ENCODE data around the gene SPAG4. TPM values are rescaled to one million over a fixed set of nuclear protein-coding genes. Genes with fewer than 3 reads are reported as not detected.
A peak's percentile ranks its signal among the peaks of the same experiment; 100 is the strongest.

SPAG4 gene
- total RNA-seq, 1 donor: 4.0 TPM

- no peak overlapping the region for H2AFZ ChIP-seq (ENCODE audit: low read length)
- H3K36me3 ChIP-seq (ENCODE audit: insufficient read depth, low read length): peaks cover under 1% of the 10 kb centered on the region
- no peaks in the 10 kb centered on the region for H3K9me3 ChIP-seq (ENCODE audit: low read depth, low read length)
- peaks cover 28% of the 10 kb centered on the region for H3K4me1 ChIP-seq (ENCODE audit: insufficient read depth, low read length)
- DNase-seq (ENCODE audit: insufficient read length, low spot score, missing footprints): no peak
- H4K20me1 ChIP-seq (ENCODE audit: insufficient read depth, low read length): peaks cover 81% of the 10 kb centered on the region
- peak overlapping the region; percentile 1 for H3K27ac ChIP-seq (ENCODE audit: low read depth, low read length)
- H3K4me3 ChIP-seq (ENCODE audit: insufficient read depth, low read length): no peak overlapping the region
- H3K4me2 ChIP-seq (ENCODE audit: insufficient read depth, low read length): peak overlapping the region; percentile 100
- peaks cover 96% of the 10 kb centered on the region for H3K79me2 ChIP-seq (ENCODE audit: insufficient read depth, low read length)
- no peaks in the 10 kb centered on the region for H3K27me3 ChIP-seq (ENCODE audit: insufficient read depth, low read length)
- no peak for TF ChIP-seq CTCF (IDR thresholded peaks at IDR 0.05; ENCODE audit: extremely low read depth, low read depth, low read length)
Observed at GRCh38 chr20:35660122-35660937, 44.7 kb downstream of the SPAG4 start.

DNA sequence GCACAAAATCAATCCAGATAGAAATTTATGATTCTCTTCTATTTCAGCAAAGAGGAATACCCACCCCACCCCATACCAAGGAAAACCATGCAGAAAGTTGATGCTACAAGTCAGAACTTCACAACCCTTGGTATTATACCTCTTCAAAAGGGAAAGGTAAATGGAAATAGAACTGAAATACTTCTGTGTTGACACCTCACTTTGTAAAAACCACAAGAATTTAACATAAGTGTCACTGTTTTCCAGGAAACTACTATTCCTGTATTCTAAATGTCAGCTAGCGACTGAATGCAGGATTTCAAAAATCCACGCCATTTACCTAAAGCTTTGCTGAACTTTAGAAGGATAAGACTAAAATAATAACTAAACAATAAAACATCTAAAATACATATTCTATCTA lies 45.4 kb downstream of the SPAG4 start:
- Histone ChIP-seq H3K4me3 (ENCODE audit: insufficient read depth, low read length) (no peak overlapping the region), H3K27ac (ENCODE audit: low read depth, low read length) (peak overlapping the region; percentile 52), H3K27me3 (ENCODE audit: insufficient read depth, low read length) (no peaks in the 10 kb centered on the region), H3K4me2 (ENCODE audit: insufficient read depth, low read length) (peak overlapping the region; percentile 100), H3K36me3 (ENCODE audit: insufficient read depth, low read length) (no peaks in the 10 kb centered on the region), H2AFZ (ENCODE audit: low read length) (no peak overlapping the region), H3K4me1 (ENCODE audit: insufficient read depth, low read length) (peaks cover 28% of the 10 kb centered on the region), H3K79me2 (ENCODE audit: insufficient read depth, low read length) (peaks cover 89% of the 10 kb centered on the region), H4K20me1 (ENCODE audit: insufficient read depth, low read length) (peaks cover 78% of the 10 kb centered on the region), H3K9me3 (ENCODE audit: low read depth, low read length) (no peaks in the 10 kb centered on the region)
- TF ChIP-seq CTCF (IDR thresholded peaks at IDR 0.05; ENCODE audit: extremely low read depth, low read depth, low read length): no peak
- DNase-seq (ENCODE audit: insufficient read length, low spot score, missing footprints): no peak

- no peaks in the 10 kb centered on the region for H3K9me3 ChIP-seq (ENCODE audit: low read depth, low read length)
- no peaks in the 10 kb centered on the region for H3K27me3 ChIP-seq (ENCODE audit: insufficient read depth, low read length)
- peak overlapping the region; percentile 99 for H3K4me3 ChIP-seq (ENCODE audit: insufficient read depth, low read length)
- DNase-seq (ENCODE audit: insufficient read length, low spot score, missing footprints): peak; percentile 37
- no peak overlapping the region for H2AFZ ChIP-seq (ENCODE audit: low read length)
- peaks cover 71% of the 10 kb centered on the region for H4K20me1 ChIP-seq (ENCODE audit: insufficient read depth, low read length)
- H3K4me1 ChIP-seq (ENCODE audit: insufficient read depth, low read length): peaks cover 28% of the 10 kb centered on the region
- no peaks in the 10 kb centered on the region for H3K36me3 ChIP-seq (ENCODE audit: insufficient read depth, low read length)
- H3K27ac ChIP-seq (ENCODE audit: low read depth, low read length): peak overlapping the region; percentile 52
- peak overlapping the region; percentile 100 for H3K4me2 ChIP-seq (ENCODE audit: insufficient read depth, low read length)
- H3K79me2 ChIP-seq (ENCODE audit: insufficient read depth, low read length): peaks cover 81% of the 10 kb centered on the region
- TF ChIP-seq CTCF (IDR thresholded peaks at IDR 0.05; ENCODE audit: extremely low read depth, low read depth, low read length): no peak
Observed at GRCh38 chr20:35661908-35662307, 46.3 kb downstream of the SPAG4 start.

DNA sequence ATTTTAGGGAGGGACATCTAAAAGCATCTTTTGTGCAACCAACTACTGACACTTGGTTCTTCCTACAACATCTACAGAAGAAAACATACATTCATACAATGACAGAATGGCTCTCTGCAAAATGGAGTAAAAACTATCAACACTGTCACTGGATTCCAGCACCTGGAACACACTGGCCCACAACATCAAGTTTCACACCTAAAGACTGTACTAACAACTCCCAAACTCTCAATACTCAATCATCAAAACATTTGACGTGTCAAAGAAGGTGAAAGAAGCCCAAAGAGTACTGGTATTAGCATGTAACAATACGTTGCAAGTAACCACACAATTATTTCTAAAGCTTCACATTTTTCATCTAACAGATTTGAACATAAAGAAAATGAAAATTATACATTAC lies 46.9 kb downstream of the SPAG4 start:
- H4K20me1 ChIP-seq (ENCODE audit: insufficient read depth, low read length): peaks cover 65% of the 10 kb centered on the region
- TF ChIP-seq CTCF (IDR thresholded peaks at IDR 0.05; ENCODE audit: extremely low read depth, low read depth, low read length): no peak

More for the DNA sequence above, 46.9 kb downstream of the SPAG4 start:
- Histone ChIP-seq H3K79me2 (ENCODE audit: insufficient read depth, low read length) (peaks cover 74% of the 10 kb centered on the region), H3K36me3 (ENCODE audit: insufficient read depth, low read length) (no peaks in the 10 kb centered on the region), H3K4me3 (ENCODE audit: insufficient read depth, low read length) (peak overlapping the region; percentile 99), H3K27ac (ENCODE audit: low read depth, low read length) (no peak overlapping the region), H3K4me2 (ENCODE audit: insufficient read depth, low read length) (peak overlapping the region; percentile 100), H3K27me3 (ENCODE audit: insufficient read depth, low read length) (no peaks in the 10 kb centered on the region), H2AFZ (ENCODE audit: low read length) (no peak overlapping the region), H3K9me3 (ENCODE audit: low read depth, low read length) (no peaks in the 10 kb centered on the region), H3K4me1 (ENCODE audit: insufficient read depth, low read length) (peaks cover 28% of the 10 kb centered on the region)
- DNase-seq (ENCODE audit: insufficient read length, low spot score, missing footprints): no peak

Measured in osteoblast (primary cell).